22Rv1 (cell line): ENCODE data around the gene PIK3R5.

Source experiments
- ZFX ChIP-seq: fragments of 450-650 bp; IDR thresholded peaks from 2 replicates; pipeline ENCODE4 v1.6.1; 2017; ENCODE audit warnings: antibody characterized with exemption, borderline replicate concordance
- TF ChIP-seq, protein P1 (sequence below): fragments of 450-650 bp; IDR thresholded peaks from 2 replicates; pipeline ENCODE4 v1.5.1; 2017; ENCODE audit warnings: mild to moderate bottlenecking

DNA sequence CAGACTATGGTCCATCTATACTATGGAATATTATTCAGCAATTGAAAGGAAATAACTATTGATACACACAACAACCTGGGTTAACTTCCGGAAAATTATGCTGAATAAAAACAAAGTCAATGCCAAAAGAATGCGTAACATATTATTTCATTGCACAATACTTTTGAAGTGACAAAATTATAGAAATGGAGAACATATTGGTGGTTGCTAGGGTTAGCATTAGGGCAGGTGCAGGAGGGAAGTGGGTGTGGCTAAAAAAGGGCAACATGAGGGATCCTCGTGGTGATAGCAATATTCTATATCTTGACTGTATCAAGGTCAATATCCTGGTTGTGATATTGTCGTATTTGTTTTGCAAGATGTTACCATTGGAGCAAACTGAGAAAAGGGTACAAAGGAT, 34.9 kb downstream of the PIK3R5 start:
- TF ChIP-seq, protein P1, sequence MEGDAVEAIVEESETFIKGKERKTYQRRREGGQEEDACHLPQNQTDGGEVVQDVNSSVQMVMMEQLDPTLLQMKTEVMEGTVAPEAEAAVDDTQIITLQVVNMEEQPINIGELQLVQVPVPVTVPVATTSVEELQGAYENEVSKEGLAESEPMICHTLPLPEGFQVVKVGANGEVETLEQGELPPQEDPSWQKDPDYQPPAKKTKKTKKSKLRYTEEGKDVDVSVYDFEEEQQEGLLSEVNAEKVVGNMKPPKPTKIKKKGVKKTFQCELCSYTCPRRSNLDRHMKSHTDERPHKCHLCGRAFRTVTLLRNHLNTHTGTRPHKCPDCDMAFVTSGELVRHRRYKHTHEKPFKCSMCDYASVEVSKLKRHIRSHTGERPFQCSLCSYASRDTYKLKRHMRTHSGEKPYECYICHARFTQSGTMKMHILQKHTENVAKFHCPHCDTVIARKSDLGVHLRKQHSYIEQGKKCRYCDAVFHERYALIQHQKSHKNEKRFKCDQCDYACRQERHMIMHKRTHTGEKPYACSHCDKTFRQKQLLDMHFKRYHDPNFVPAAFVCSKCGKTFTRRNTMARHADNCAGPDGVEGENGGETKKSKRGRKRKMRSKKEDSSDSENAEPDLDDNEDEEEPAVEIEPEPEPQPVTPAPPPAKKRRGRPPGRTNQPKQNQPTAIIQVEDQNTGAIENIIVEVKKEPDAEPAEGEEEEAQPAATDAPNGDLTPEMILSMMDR: no peak
- no peak for TF ChIP-seq ZFX
